GM12878 (cell line): Measurements from ENCODE around the gene TOMT. TPM values are rescaled to one million over a fixed set of nuclear protein-coding genes. Genes with fewer than 3 reads are reported as not detected.

Source experiments
- ATAC-seq: fragments of 200-7000 bp; cut with Tn5 transposase; 3 replicates; pipeline ENCODE4 v1.9.1; 2020; ENCODE audit warnings: mild to moderate bottlenecking, moderate library complexity
- BruUV-seq: library from RNA; stranded (reverse); fragments of 400-500 nt; replicated peaks from 2 replicates; lab custom pipeline; 2021; lab: Mats Ljungman, UMichigan
- CTCF ChIA-PET: fragments of 300-600 bp; sonication (Branson Sonifier 250); formaldehyde crosslinking; extraction: SDS; loops from one replicate; lab custom pipeline; 2021; ENCODE audit warnings: inconsistent platforms; lab: Yijun Ruan, JAX
- POLR2A ChIA-PET: fragments of 350-600 bp; formaldehyde crosslinking; extraction: SDS; loops from one replicate; lab custom pipeline; 2021; ENCODE audit warnings: inconsistent platforms; lab: Charles Lee
- RAD21 ChIA-PET: fragments of 300-600 bp; sonication (Branson Sonifier 250); formaldehyde crosslinking; loops from one replicate; lab custom pipeline; 2023; ENCODE audit warnings: antibody characterized with exemption; ENCODE audit not compliant: unreplicated experiment; lab: Charles Lee
- SMC1A ChIA-PET: fragments of 300-600 bp; sonication (Branson Sonifier 250); formaldehyde crosslinking; loops from one replicate; lab custom pipeline; 2023; ENCODE audit not compliant: unreplicated experiment, uncharacterized antibody; lab: Charles Lee
- DNase-seq: peaks from one replicate; pipeline ENCODE4 v3.0.0-alpha.2; 2011; ENCODE audit warnings: low read depth, low spot score
- FAIRE-seq: peaks from 3 replicates; lab custom pipeline; 2011; peaks lifted over from hg19 to GRCh38; lab: Jason Lieb, UNC
- H2AFZ ChIP-seq: 2 replicates; pipeline ENCODE4 v1.6.0; 2011; ENCODE audit warnings: low read depth, low read length, control low read depth; ENCODE audit not compliant: control insufficient read depth
- H3K27ac ChIP-seq: 2 replicates; pipeline ENCODE4 v1.5.1; 2011; ENCODE audit warnings: control low read depth; ENCODE audit not compliant: control insufficient read depth, insufficient read depth
- H3K27me3 ChIP-seq, 2 experiments: replicated peaks in 1 of 2; 2 replicates each; pipeline versions ENCODE4 v1.6.0 to v1.6.1; 2011; ENCODE audit warnings: low read length in 1 of 2; ENCODE audit not compliant: control insufficient read depth in 2 of 2, insufficient read depth in 2 of 2
- H3K36me3 ChIP-seq, 2 experiments: 2 replicates each; pipeline ENCODE4 v1.5.1; 2011; ENCODE audit warnings: low read length in 1 of 2; ENCODE audit not compliant: control insufficient read depth in 2 of 2, insufficient read depth in 2 of 2
- H3K4me1 ChIP-seq: 2 replicates; pipeline ENCODE4 v1.6.1; 2011; ENCODE audit warnings: mild to moderate bottlenecking, low read length, moderate library complexity, mixed read lengths; ENCODE audit not compliant: control insufficient read depth, insufficient read depth
- H3K4me2 ChIP-seq: 2 replicates; pipeline ENCODE4 v1.6.0; 2011; ENCODE audit warnings: control low read depth; ENCODE audit not compliant: control insufficient read depth, insufficient read depth
- H3K4me3 ChIP-seq: fragments of 200-600 bp; sonication (generic); 2 replicates; pipeline ENCODE4 v1.5.1; 2016
- H3K79me2 ChIP-seq: 2 replicates; pipeline ENCODE4 v1.6.0; 2011; ENCODE audit warnings: low read length; ENCODE audit not compliant: control insufficient read depth, insufficient read depth
- H3K9ac ChIP-seq: 2 replicates; pipeline ENCODE4 v1.8.0; 2011; ENCODE audit warnings: low read length, control low read depth, mixed read lengths; ENCODE audit not compliant: control insufficient read depth, insufficient read depth
- H3K9me3 ChIP-seq: replicated peaks from 3 replicates; pipeline ENCODE4 v1.5.1; 2011; ENCODE audit warnings: mild to moderate bottlenecking, low read length; ENCODE audit not compliant: control insufficient read depth, insufficient read depth
- H4K20me1 ChIP-seq: 2 replicates; pipeline ENCODE4 v1.6.0; 2011; ENCODE audit not compliant: control insufficient read depth, insufficient read depth
- CBX3 ChIP-seq: fragments of 200-600 bp; sonication (generic); IDR thresholded peaks from 2 replicates; pipeline ENCODE4 v1.6.1; 2016; ENCODE audit warnings: low read depth, borderline replicate concordance
- CTCF ChIP-seq, 3 experiments: IDR thresholded peaks in 2 of 3; conservative IDR thresholded peaks in 1 of 3; 2 replicates each; pipeline ENCODE4 v1.5.1; 2011; ENCODE audit warnings: low read depth in 3 of 3, low read length in 3 of 3, mild to moderate bottlenecking in 3 of 3, control low read depth in 2 of 3, moderate library complexity in 2 of 3, inconsistent platforms in 1 of 3, mixed read lengths in 1 of 3; ENCODE audit not compliant: control insufficient read depth in 2 of 3, insufficient read depth in 1 of 3; ENCODE audit errors: extremely low read depth in 1 of 3
- RAD21 ChIP-seq: IDR thresholded peaks from 2 replicates; pipeline ENCODE4 v1.6.1; 2011; ENCODE audit warnings: mild to moderate bottlenecking, low read depth, low read length, moderate library complexity; ENCODE audit not compliant: insufficient read depth
- SPI1 ChIP-seq: IDR thresholded peaks from 2 replicates; pipeline ENCODE4 v1.6.1; 2011; ENCODE audit warnings: low read depth, mild to moderate bottlenecking, low read length, moderate library complexity, borderline replicate concordance; ENCODE audit not compliant: insufficient read depth
- STAT3 ChIP-seq: IDR thresholded peaks from 2 replicates; pipeline ENCODE4 v1.6.1; 2011; ENCODE audit warnings: low read depth, low read length, improper control_type of control experiment
- WGBS: methylation state at CpG from one replicate; pipeline ENCODE4 v1.1.6; 2016; ENCODE audit warnings: low lambda C conversion rate; ENCODE audit not compliant: insufficient replicate concordance, insufficient coverage; ENCODE audit errors: missing lambda C conversion rate; 5-methylcytosine and 5-hydroxymethylcytosine counted together
- in situ Hi-C: fragments of 300-500 bp; cut with MboI; formaldehyde crosslinking; loops from 9 replicates; pipeline ENCODE4 v1.14.3; 2018; ENCODE audit warnings: mixed read lengths
- intact Hi-C: fragments of 100-400 bp; cut with micrococcal nuclease; formaldehyde crosslinking; loops from one replicate; pipeline ENCODE4 v1.14.2; 2022; ENCODE audit not compliant: unreplicated experiment
- polyA plus RNA-seq, 11 experiments: library from polyadenylated mRNA; depleted of rRNA in 4 of 11; unstranded in 6 of 11; stranded (reverse) in 5 of 11; fragments of >200 nt; fragmentation: Nextera tagmentation in 4 of 11; fragmentation: Illumina TruSeq in 1 of 11; extraction: Ambion mirVana in 4 of 11; extraction: Trizol in 1 of 11; gene quantifications; 1 replicate in 1 of 11; 2 replicates in 10 of 11; pipeline versions ENCODE4 v1.2.1 to v1.2.3, GENCODE V29; 2011 to 2016; ENCODE audit warnings: inconsistent platforms in 2 of 11, missing spikeins in 2 of 11, low read depth in 1 of 11
- total RNA-seq, 4 experiments: library from RNA; depleted of rRNA in 3 of 4; stranded (reverse); fragments of >200 nt in 3 of 4; fragmentation: Illumina TruSeq in 1 of 4; extraction: Trizol in 1 of 4; gene quantifications; 2 replicates each; pipeline versions ENCODE4 v1.2.1 to v1.2.3, GENCODE V29; 2013 to 2021

TOMT gene
- total and polyA plus RNA-seq, 10 of the 15 experiments (the other 5 are each of a cell fraction or from before 2014, with no cell fraction given) = not detected

- peak overlapping the region; percentile 60; the same call in 1 of the 2 replicates for H3K4me2 ChIP-seq
- ChIA-PET SMC1A (interaction anchor here (1.0 to 8.0 kb wide), 7 partner anchors 13 to 355 kb away, joined by 3 to 48 read pairs (median 5); no protein-coding TSS in a partner anchor), POLR2A (interaction anchor here (0.7 to 3.0 kb wide), 3 partner anchors 10 to 36 kb away, joined by 3 to 15 read pairs (median 6); no protein-coding TSS in a partner anchor), RAD21 (interaction anchor here (1.0 to 2.1 kb wide), 4 partner anchors 16 to 69 kb away, joined by 3 to 8 read pairs (median 4); no protein-coding TSS in a partner anchor), CTCF (interaction anchor here (0.7 to 5.0 kb wide), 17 partner anchors 9 to 358 kb away, joined by 3 to 27 read pairs (median 4); no protein-coding TSS in a partner anchor)
- WGBS = 95% methylated on average over 1 of the region's 1 CpG
- H3K4me3 ChIP-seq = no peak overlapping the region
- H2AFZ ChIP-seq = peak overlapping the region; percentile 68
- DNase-seq (no peak), FAIRE-seq (no peak), ATAC-seq (peak; percentile 28; the same call in 1 of the 3 replicates)
- intact Hi-C loops = no loop called here
- no peaks in the 10 kb centered on the region for H3K9me3 ChIP-seq
- no peaks in the 10 kb centered on the region for H3K27me3 ChIP-seq
- H4K20me1 ChIP-seq = no peaks in the 10 kb centered on the region
- peak; percentile 34; the same call in 1 of the 2 replicates for TF ChIP-seq RAD21
- TF ChIP-seq CTCF (IDR thresholded peaks at IDR 0.05 in 2 of 3, conservative IDR thresholded peaks at IDR 0.05 in 1 of 3; ENCODE audit: control insufficient read depth in 2 of 3, extremely low read depth in 1 of 3, insufficient read depth in 1 of 3, low read depth in 3 of 3, low read length in 3 of 3) = peak; percentile 32 to 59 (median 41)
- peak; percentile 70; the same call in 1 of the 2 replicates for TF ChIP-seq SPI1
- TF ChIP-seq CBX3 = no peak
- TF ChIP-seq STAT3 = no peak
- H3K9ac ChIP-seq = peak overlapping the region; percentile 25; the same call in 1 of the 2 replicates
- in situ Hi-C loops = no loop called here
- peaks cover 15% of the 10 kb centered on the region for H3K4me1 ChIP-seq
- no TSS peak for BruUV-seq
- 0 out of 4 replicates have a peak, but pooled peaks cover 0 to 2% of the 10 kb centered on the region in 2 experiments for H3K36me3 ChIP-seq
- H3K79me2 ChIP-seq = peaks cover 85% of the 10 kb centered on the region
- peak overlapping the region; percentile 48 for H3K27ac ChIP-seq
Measured at GRCh38 chr11:72075109-72075508, 30.6 kb upstream of the TOMT start.
